GM06990 (cell line): ENCODE data around the gene RNF214.
"Not testable (repeated sequence)": the region's sequence is repeated elsewhere in the genome, so short reads cannot be mapped to it uniquely, and the experiment has no call there.

Experiments
- DNase-seq: peaks from one replicate; pipeline ENCODE4 v3.0.0-alpha.2; 2011; ENCODE audit not compliant: insufficient read length; ENCODE audit errors: extremely low read depth
- H3K27me3 ChIP-seq: replicated peaks from 2 replicates; pipeline ENCODE4 v1.6.0; 2011; ENCODE audit warnings: low read length; ENCODE audit not compliant: control insufficient read depth, insufficient read depth
- H3K36me3 ChIP-seq: 2 replicates; pipeline ENCODE4 v1.5.1; 2011; ENCODE audit warnings: low read length; ENCODE audit not compliant: control insufficient read depth, insufficient read depth
- H3K4me3 ChIP-seq: replicated peaks from 2 replicates; pipeline ENCODE4 v1.5.1; 2011; ENCODE audit warnings: low read depth, mild to moderate bottlenecking, control low read depth, low read length
- TF ChIP-seq, protein P1 (sequence below): IDR thresholded peaks from 2 replicates; pipeline ENCODE4 v1.5.1; 2011; ENCODE audit warnings: low read length, control low read depth, mild to moderate bottlenecking, inconsistent platforms; ENCODE audit not compliant: insufficient read depth, poor library complexity, severe bottlenecking

Gene RNF214

DNA sequence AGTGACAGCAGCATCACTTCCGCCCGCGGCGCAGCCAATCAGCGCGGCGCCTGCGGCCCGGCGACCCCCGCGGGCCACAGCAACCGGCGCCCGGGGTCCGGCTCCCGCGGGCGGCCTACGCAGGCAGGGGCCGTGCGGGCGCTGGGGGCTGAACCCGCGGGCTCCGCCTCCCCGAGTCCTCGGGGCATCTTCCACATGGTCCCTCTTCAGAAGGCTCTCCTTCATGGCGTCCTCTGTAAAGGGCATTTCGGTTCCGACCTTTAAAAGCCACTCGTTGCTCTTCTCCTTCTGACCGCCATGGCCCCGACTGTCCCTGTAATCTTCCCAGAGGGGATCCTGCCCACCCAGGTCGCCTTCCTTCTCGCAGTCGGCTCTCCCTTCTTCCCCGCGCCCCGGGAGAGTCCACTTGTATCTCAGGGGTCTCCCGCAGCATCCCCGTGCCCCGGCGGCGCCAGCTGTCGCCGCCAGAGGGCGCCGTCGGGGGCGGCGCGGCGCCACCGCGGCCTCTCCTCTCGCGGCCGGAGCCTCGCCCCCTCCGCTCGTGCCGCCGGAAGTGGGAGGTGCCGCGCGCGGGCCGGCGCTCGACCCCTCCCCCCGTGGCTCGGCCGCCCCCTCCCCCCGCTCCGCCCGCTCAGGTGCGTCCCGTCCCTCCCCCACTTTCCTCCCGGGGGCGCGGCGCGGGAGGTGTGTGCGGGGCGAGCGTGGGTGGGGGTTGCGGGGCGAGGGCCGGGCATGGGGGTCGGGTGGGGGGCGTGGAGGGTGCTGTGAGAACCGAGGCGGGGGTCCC is at the start of gene RNF214:
RNF214 (plus strand) TSS at position 580 of the 787 bp plus-strand sequence. CDS start 1,602 bp downstream, outside the sequence.
- peak; percentile 90 for DNase-seq
- H3K27me3 ChIP-seq, result no peaks in the 10 kb centered on the region
- H3K36me3 ChIP-seq, result peaks cover 8% of the 10 kb centered on the region
- TF ChIP-seq, protein P1, sequence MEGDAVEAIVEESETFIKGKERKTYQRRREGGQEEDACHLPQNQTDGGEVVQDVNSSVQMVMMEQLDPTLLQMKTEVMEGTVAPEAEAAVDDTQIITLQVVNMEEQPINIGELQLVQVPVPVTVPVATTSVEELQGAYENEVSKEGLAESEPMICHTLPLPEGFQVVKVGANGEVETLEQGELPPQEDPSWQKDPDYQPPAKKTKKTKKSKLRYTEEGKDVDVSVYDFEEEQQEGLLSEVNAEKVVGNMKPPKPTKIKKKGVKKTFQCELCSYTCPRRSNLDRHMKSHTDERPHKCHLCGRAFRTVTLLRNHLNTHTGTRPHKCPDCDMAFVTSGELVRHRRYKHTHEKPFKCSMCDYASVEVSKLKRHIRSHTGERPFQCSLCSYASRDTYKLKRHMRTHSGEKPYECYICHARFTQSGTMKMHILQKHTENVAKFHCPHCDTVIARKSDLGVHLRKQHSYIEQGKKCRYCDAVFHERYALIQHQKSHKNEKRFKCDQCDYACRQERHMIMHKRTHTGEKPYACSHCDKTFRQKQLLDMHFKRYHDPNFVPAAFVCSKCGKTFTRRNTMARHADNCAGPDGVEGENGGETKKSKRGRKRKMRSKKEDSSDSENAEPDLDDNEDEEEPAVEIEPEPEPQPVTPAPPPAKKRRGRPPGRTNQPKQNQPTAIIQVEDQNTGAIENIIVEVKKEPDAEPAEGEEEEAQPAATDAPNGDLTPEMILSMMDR, result peak; percentile 64
- peak within 1 kb of the TSS; percentile 93 for H3K4me3 ChIP-seq

DNA sequence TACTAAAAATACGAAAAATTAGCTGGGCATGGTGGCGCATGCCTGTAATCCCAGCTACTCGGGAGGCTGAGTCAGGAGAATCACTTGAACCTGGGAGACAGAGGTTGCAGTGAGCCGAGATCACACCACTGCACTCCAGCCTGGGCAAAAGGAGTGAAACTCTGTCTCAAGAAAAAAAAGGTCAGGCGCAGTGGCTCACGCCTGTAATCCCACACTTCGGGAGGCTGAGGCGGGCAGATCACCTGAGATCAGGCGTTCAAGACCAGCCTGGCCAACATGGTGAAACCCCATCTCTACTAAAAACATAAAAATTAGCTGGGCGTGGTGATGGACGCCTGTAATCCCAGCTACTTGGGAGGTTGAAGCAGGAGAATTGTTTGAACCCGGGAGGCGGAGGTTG is 49.3 kb upstream of the RNF214 start:
- DNase-seq, H3K27me3 ChIP-seq, H3K36me3 ChIP-seq, H3K4me3 ChIP-seq: not testable (repeated sequence)

- Histone ChIP-seq H3K27me3 (no peaks in the 10 kb centered on the region), H3K4me3 (no peak overlapping the region), H3K36me3 (peaks cover 13% of the 10 kb centered on the region)
- TF ChIP-seq, protein P1, result no peak
- no peak for DNase-seq
These were observed 48.6 kb upstream of the RNF214 start for GRCh38 chr11:117183724-117184349.

- H3K27me3 ChIP-seq, result no peaks in the 10 kb centered on the region
These were observed 46.6 kb upstream of the RNF214 start for GRCh38 chr11:117185736-117186430.

DNA sequence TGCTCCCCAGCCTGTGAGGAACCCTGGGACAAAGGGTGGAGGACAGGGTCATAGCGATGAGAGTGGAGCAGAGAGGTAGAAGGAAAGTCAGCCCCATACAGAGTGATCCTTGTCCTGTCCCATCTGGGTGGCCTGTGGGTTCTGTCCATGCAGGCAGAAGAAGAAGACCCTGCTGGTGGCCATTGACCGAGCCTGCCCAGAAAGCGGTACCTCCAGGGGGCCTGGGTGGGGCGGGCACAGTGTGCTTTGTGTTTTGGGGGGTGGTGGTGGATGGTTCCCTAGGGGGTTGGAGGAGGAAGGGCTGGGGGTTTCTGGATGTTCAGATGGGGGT is 46.1 kb upstream of the RNF214 start:
- Histone ChIP-seq H3K27me3 (no peaks in the 10 kb centered on the region), H3K4me3 (no peak overlapping the region), H3K36me3 (peaks cover 22% of the 10 kb centered on the region)
- DNase-seq, result no peak
- TF ChIP-seq, protein P1, result no peak

More at GRCh38 chr11:117185736-117186430, 46.6 kb upstream of the RNF214 start:
- peaks cover 22% of the 10 kb centered on the region for H3K36me3 ChIP-seq
- H3K4me3 ChIP-seq, result no peak overlapping the region
- DNase-seq, result no peak
- TF ChIP-seq, protein P1, result no peak

DNA sequence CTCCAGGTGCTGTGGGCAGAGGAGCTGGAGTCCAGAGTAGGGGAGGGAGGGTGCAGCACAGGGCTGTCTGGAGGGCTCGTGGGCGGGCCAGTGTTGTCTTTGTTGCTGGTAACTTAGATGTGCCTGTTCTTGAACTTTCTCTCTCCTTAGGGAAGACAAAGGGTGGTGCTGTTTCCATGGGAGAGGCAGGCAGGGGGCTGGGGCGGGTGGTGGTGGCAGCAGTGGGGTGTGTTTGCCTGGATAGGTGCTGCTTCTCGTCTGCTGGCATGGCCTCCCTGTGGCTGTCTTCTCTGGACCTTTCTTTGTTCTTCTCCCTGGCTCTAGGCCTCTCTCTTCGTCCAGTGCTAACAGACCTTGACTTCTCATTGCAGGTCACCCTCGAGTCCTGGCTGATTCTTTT is 45.5 kb upstream of the RNF214 start:
- DNase-seq, result no peak
- TF ChIP-seq, protein P1, result no peak
- Histone ChIP-seq H3K27me3 (no peaks in the 10 kb centered on the region), H3K36me3 (peaks cover 26% of the 10 kb centered on the region), H3K4me3 (no peak overlapping the region)
